Activated CD4-positive, alpha-beta T cell treated with anti-CD3 and anti-CD28 coated beads for 24 hours (primary cell): ENCODE measurements around the gene RPL39.
"Not testable (repeated sequence)": the region's sequence is repeated elsewhere in the genome, so short reads cannot be mapped to it uniquely, and the experiment has no call there.

Experiments
- DNase-seq, 2 donors: peaks; one replicate each; pipeline ENCODE4 v3.0.0-alpha.2; 2020; ENCODE audit warnings: low read depth in 2 of 2

RPL39 gene

GRCh38 chrX:119791437-119792231 is at the start of gene RPL39:
TSS of gene RPL39 (minus strand) at chrX:119791630. CDS start at chrX:119791576, 54 bp downstream.
- DNase-seq: peak; percentile 61 to 67

GRCh38 chrX:119833905-119834304 is 42.5 kb upstream of the RPL39 start:
- no peak for DNase-seq

- no peak for DNase-seq
Measured at GRCh38 chrX:119828446-119828845, 37.0 kb upstream of the RPL39 start.

GRCh38 chrX:119826399-119826959 is 35.0 kb upstream of the RPL39 start:
- DNase-seq: no peak

GRCh38 chrX:119824221-119824620 is 32.8 kb upstream of the RPL39 start:
- not testable (repeated sequence) for DNase-seq

GRCh38 chrX:119821703-119822102 is 30.3 kb upstream of the RPL39 start:
- DNase-seq: not testable (repeated sequence)

GRCh38 chrX:119817130-119817690 is 25.8 kb upstream of the RPL39 start:
- no peak for DNase-seq

GRCh38 chrX:119816300-119816699 is 24.9 kb upstream of the RPL39 start:
- DNase-seq: no peak

GRCh38 chrX:119809185-119809666 is 17.8 kb upstream of the RPL39 start:
- DNase-seq: no peak

GRCh38 chrX:119808461-119808860 is 17.0 kb upstream of the RPL39 start:
- not testable (repeated sequence) for DNase-seq

GRCh38 chrX:119802546-119802945 is 11.1 kb upstream of the RPL39 start:
- no peak for DNase-seq

GRCh38 chrX:119801253-119802221 is 10.1 kb upstream of the RPL39 start:
- no peak for DNase-seq

- DNase-seq: no peak
Measured at GRCh38 chrX:119790977-119791436, 423 bp downstream of the RPL39 start.

GRCh38 chrX:119784747-119785446 is 6.5 kb downstream of the RPL39 start:
- DNase-seq: peak in 1 of 2 donors; percentile 31

- DNase-seq: no peak
Measured at GRCh38 chrX:119783026-119783425, 8.4 kb downstream of the RPL39 start.

GRCh38 chrX:119778829-119779228 is 12.6 kb downstream of the RPL39 start:
- DNase-seq: no peak

GRCh38 chrX:119775517-119776238 is 15.8 kb downstream of the RPL39 start:
- no peak for DNase-seq

GRCh38 chrX:119769388-119769787 is 22.0 kb downstream of the RPL39 start:
- DNase-seq: not testable (repeated sequence)

GRCh38 chrX:119768436-119768835 is 23.0 kb downstream of the RPL39 start:
- not testable (repeated sequence) for DNase-seq

GRCh38 chrX:119763836-119764387 is 27.5 kb downstream of the RPL39 start:
- no peak for DNase-seq
